H54 (cell line): Measurements from ENCODE around the gene SLC2A13.
A peak's percentile ranks its signal among the peaks of the same experiment; 100 is the strongest.
"Not testable (repeated sequence)": the region's sequence is repeated elsewhere in the genome, so short reads cannot be mapped to it uniquely, and the experiment has no call there.

Source experiments
- DNase-seq: peaks from one replicate; pipeline ENCODE4 v3.0.0; 2011; ENCODE audit warnings: low spot score, mixed read lengths; ENCODE audit not compliant: insufficient read length
- FAIRE-seq: peaks from 3 replicates; lab custom pipeline; 2011; peaks lifted over from hg19 to GRCh38; lab: Jason Lieb, UNC
- POLR2A ChIP-seq: IDR thresholded peaks from 2 replicates; pipeline ENCODE4 v1.6.1; 2011; ENCODE audit warnings: low read depth, mild to moderate bottlenecking, low read length

Gene SLC2A13

GRCh38 chr12:39780913-39781446 lies 324.9 kb downstream of the SLC2A13 start:
- FAIRE-seq (no peak), DNase-seq (no peak)
- no peak for TF ChIP-seq POLR2A

- FAIRE-seq (no peak), DNase-seq (no peak)
- TF ChIP-seq POLR2A = no peak
Measured at GRCh38 chr12:39780411-39780912, 325.4 kb downstream of the SLC2A13 start.

- no peak for TF ChIP-seq POLR2A
- FAIRE-seq (no peak), DNase-seq (no peak)
Measured at GRCh38 chr12:39779768-39780340, 326.0 kb downstream of the SLC2A13 start.

GRCh38 chr12:39777465-39777864 lies 328.4 kb downstream of the SLC2A13 start:
- no peak for DNase-seq
- TF ChIP-seq POLR2A = no peak
- FAIRE-seq = no peak

- TF ChIP-seq POLR2A = no peak
- FAIRE-seq = no peak
Measured at GRCh38 chr12:39773266-39773665, 332.6 kb downstream of the SLC2A13 start.

GRCh38 chr12:39772821-39773259 lies 333.0 kb downstream of the SLC2A13 start:
- no peak for FAIRE-seq
- no peak for TF ChIP-seq POLR2A

More at GRCh38 chr12:39773266-39773665, 332.6 kb downstream of the SLC2A13 start:
- no peak for DNase-seq

GRCh38 chr12:39771456-39771855 lies 334.4 kb downstream of the SLC2A13 start:
- FAIRE-seq = no peak
- DNase-seq = no peak
- TF ChIP-seq POLR2A = no peak

More at GRCh38 chr12:39772821-39773259, 333.0 kb downstream of the SLC2A13 start:
- DNase-seq = no peak

GRCh38 chr12:39764944-39765560 lies 340.8 kb downstream of the SLC2A13 start:
- DNase-seq (peak; percentile 2), FAIRE-seq (peak; percentile 84)
- no peak for TF ChIP-seq POLR2A

GRCh38 chr12:39763890-39764169 lies 342.1 kb downstream of the SLC2A13 start:
- DNase-seq (no peak), FAIRE-seq (no peak)
- TF ChIP-seq POLR2A = no peak

GRCh38 chr12:39763071-39763889 lies 342.6 kb downstream of the SLC2A13 start:
- no peak for TF ChIP-seq POLR2A
- FAIRE-seq = no peak
- no peak for DNase-seq

GRCh38 chr12:39755478-39755877 lies 350.4 kb downstream of the SLC2A13 start:
- FAIRE-seq (no peak), DNase-seq (no peak)
- TF ChIP-seq POLR2A = no peak

GRCh38 chr12:39752482-39753137 lies 353.3 kb downstream of the SLC2A13 start:
- no peak for DNase-seq
- FAIRE-seq = no peak
- no peak for TF ChIP-seq POLR2A

- not testable (repeated sequence) for DNase-seq, FAIRE-seq
Measured at GRCh38 chr12:39746151-39746550, 359.7 kb downstream of the SLC2A13 start.

GRCh38 chr12:39743655-39744054 lies 362.2 kb downstream of the SLC2A13 start:
- TF ChIP-seq POLR2A = no peak
- no peak for DNase-seq
- FAIRE-seq = no peak
